ENCODE measurements around the gene APOE. TPM values are rescaled to one million over a fixed set of nuclear protein-coding genes. Genes with fewer than 3 reads are reported as not detected.

Gene APOE
- total and polyA plus RNA-seq, 8 donors, result 3.1 to 379 (median 17.2) TPM

- DNase-seq (no peak), FAIRE-seq (no peak), ATAC-seq (no peak)
- Histone ChIP-seq H3K4me1 (peaks cover 0 to 7% (median 6%) of the 10 kb centered on the region in 3 donors), H3K27me3 (no peaks in the 10 kb centered on the region), H3K36me3 (no peaks in the 10 kb centered on the region), H3K27ac (no peak overlapping the region), H3K9me3 (no peaks in the 10 kb centered on the region), H3K4me3 (no peak overlapping the region)
- 84 to 88% methylated on average over 4 of the region's 4 CpGs for WGBS, 2 donors
- intact Hi-C loops (cut with DNase I), result no loop called here
- TF ChIP-seq, protein P1, sequence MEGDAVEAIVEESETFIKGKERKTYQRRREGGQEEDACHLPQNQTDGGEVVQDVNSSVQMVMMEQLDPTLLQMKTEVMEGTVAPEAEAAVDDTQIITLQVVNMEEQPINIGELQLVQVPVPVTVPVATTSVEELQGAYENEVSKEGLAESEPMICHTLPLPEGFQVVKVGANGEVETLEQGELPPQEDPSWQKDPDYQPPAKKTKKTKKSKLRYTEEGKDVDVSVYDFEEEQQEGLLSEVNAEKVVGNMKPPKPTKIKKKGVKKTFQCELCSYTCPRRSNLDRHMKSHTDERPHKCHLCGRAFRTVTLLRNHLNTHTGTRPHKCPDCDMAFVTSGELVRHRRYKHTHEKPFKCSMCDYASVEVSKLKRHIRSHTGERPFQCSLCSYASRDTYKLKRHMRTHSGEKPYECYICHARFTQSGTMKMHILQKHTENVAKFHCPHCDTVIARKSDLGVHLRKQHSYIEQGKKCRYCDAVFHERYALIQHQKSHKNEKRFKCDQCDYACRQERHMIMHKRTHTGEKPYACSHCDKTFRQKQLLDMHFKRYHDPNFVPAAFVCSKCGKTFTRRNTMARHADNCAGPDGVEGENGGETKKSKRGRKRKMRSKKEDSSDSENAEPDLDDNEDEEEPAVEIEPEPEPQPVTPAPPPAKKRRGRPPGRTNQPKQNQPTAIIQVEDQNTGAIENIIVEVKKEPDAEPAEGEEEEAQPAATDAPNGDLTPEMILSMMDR (IDR thresholded peaks at IDR 0.05), result no peak
These were observed 25.9 kb downstream of the APOE start for GRCh38 chr19:44931541-44931940.

DNA sequence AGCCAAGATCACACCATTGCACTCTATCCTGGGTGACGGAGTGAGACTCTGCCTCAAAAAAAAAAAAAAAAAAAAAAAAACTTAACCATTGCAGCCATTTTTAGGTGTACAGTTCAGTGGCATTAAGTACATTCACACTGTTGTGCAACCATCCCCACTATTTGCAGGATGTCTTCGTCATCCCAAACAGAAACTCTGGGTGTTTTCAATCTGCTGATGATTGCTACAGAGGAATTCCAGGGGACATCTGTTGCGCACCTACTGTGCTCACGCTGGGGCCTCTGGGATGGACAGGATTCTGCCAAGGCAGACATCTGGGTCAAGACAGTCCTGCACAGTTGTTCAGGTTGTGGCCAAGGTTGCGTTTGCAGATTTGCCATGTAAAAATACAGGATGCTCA, 34.1 kb downstream of the APOE start:
- DNase-seq (no peak), ATAC-seq (no peak), FAIRE-seq (no peak)
- 74 to 91% methylated on average over 4 to 5 of the region's 5 CpGs for WGBS, 2 donors
- no peaks in the 10 kb centered on the region for H3K27me3 ChIP-seq
- H3K9me3 ChIP-seq, result no peaks in the 10 kb centered on the region
- TF ChIP-seq, protein P1 (IDR thresholded peaks at IDR 0.05), result no peak
- no peaks in the 10 kb centered on the region for H3K36me3 ChIP-seq
- no peak overlapping the region for H3K27ac ChIP-seq
- no peak overlapping the region for H3K4me3 ChIP-seq
- intact Hi-C loops (cut with DNase I), result no loop called here
- H3K4me1 ChIP-seq, result peaks cover 0 to 7% (median 6%) of the 10 kb centered on the region in 3 donors

- no peak within 1 kb of the TSS for H3K4me3 ChIP-seq
- FAIRE-seq (no peak), DNase-seq (no peak), ATAC-seq (no peak)
- H3K36me3 ChIP-seq, result no peaks in the 10 kb centered on the region
- intact Hi-C loops (cut with DNase I), result no loop called here
- H3K9me3 ChIP-seq, result no peaks in the 10 kb centered on the region
- no peak within 1 kb of the TSS for H3K27ac ChIP-seq
- H3K27me3 ChIP-seq, result no peaks in the 10 kb centered on the region
- no peaks in the 10 kb centered on the region for H3K4me1 ChIP-seq
- TF ChIP-seq, protein P1 (IDR thresholded peaks at IDR 0.05), result no peak
- WGBS, 2 donors, result 84 to 85% methylated on average over 14 of the region's 14 CpGs
These were observed 36.5 kb downstream of the APOE start, which contains the start of gene APOC4 for GRCh38 chr19:44942067-44942571. APOC4 (plus strand) TSS chr19:44942237; CDS start chr19:44942278, 41 bp downstream.

DNA sequence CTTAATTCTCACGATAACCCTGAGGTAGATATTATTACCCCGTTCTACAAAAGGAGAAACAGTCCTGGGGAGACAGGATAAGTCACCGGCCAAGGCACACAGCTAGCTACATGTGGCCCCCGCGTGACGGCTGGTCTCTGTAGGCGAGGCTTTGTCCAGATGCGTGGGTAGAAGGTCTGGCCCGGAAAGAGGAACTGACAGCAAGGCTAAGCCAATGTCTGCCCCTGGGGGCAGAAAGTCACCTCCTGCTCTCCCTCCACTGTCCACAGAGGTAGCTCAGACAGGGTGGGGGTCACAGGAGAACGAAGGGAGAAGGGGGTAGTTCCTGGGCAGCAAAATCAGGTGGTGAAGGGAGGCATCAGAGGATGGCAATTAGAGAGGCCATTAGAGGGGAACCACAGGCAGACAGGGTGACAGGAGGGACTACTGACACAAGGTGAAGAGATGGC, 38.2 kb downstream of the APOE start:
- H3K9me3 ChIP-seq, result no peaks in the 10 kb centered on the region
- no peaks in the 10 kb centered on the region for H3K4me1 ChIP-seq
- WGBS, 2 donors, result 64 to 66% methylated on average over 10 of the region's 10 CpGs
- H3K27ac ChIP-seq, result peak overlapping the region in 1 of 4 donors; percentile 27
- FAIRE-seq (no peak), ATAC-seq (peak in 2 of 4 donors; percentile 71 to 76), DNase-seq (peak in 1 of 6 donors; percentile 64)
- no peaks in the 10 kb centered on the region for H3K27me3 ChIP-seq
- intact Hi-C loops (cut with DNase I), result no loop called here
- H3K4me3 ChIP-seq, result no peak overlapping the region
- no peaks in the 10 kb centered on the region for H3K36me3 ChIP-seq
- TF ChIP-seq, protein P1 (IDR thresholded peaks at IDR 0.05), result no peak

DNA sequence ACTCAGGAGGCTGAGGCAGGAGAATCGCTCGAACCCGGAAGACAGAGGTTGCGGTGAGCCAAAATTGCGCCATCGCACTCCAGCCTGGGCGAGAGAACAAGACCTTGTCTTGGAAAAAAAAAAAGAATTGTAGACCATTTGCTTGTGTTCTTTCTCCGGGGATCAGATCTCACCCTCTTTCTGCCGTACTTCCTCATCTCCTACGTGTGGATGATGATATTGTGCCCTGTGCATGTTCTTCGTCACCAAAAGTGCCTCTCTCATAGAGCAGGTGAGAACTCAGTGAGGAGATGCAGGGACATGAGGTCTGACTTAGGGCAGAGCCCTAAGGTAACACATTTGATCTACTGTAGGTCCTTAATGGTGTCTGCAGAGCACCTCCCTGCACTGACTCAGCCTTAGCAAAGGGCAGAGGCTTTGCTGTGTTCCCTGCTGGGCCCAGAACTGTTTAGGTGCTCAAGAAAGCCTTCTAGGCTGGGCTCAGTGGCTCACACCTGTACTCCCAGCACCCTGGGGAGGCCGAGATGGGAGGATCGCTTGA, 41.5 kb downstream of the APOE start:
- peak overlapping the region in 1 of 4 donors; percentile 27 for H3K27ac ChIP-seq
- H3K36me3 ChIP-seq, result no peaks in the 10 kb centered on the region
- WGBS, 2 donors, result 92 to 93% methylated on average over 13 of the region's 13 CpGs
- no peak for FAIRE-seq
- TF ChIP-seq, protein P1 (IDR thresholded peaks at IDR 0.05), result no peak
- H3K4me3 ChIP-seq, result no peak overlapping the region
- H3K27me3 ChIP-seq, result no peaks in the 10 kb centered on the region
- DNase-seq, result no peak
- H3K9me3 ChIP-seq, result no peaks in the 10 kb centered on the region
- H3K4me1 ChIP-seq, result peaks cover 0 to 9% (median 4%) of the 10 kb centered on the region in 3 donors
- ATAC-seq, result no peak
- intact Hi-C loops (cut with DNase I), result loop anchor here in 1 of 3 donors (5.0 kb wide), 1 partner anchor 40 kb away; the partner anchor contains the start of gene APOE

All from pancreas (tissue), 10 donors.